Progenitor cell of endocrine pancreas (in vitro differentiated cells): ENCODE data around the gene SNED1. TPM values are rescaled to one million over a fixed set of nuclear protein-coding genes. Genes with fewer than 3 reads are reported as not detected.
A peak's percentile ranks its signal among the peaks of the same experiment; 100 is the strongest.

Source experiments
- DNase-seq: peaks from one replicate; pipeline ENCODE4 v3.0.0; 2021; ENCODE audit warnings: low spot score; ENCODE audit not compliant: unreplicated experiment
- H3K27ac Mint-ChIP-seq: 2 replicates; pipeline ENCODE4 v1.8.0; 2021; ENCODE audit warnings: mild to moderate bottlenecking, moderate library complexity, mixed read lengths
- H3K27me3 Mint-ChIP-seq: 2 replicates; pipeline ENCODE4 v1.8.0; 2021; ENCODE audit warnings: mixed read lengths
- H3K36me3 Mint-ChIP-seq: 2 replicates; pipeline ENCODE4 v1.8.0; 2022; ENCODE audit warnings: mixed read lengths; ENCODE audit not compliant: insufficient read depth
- H3K4me1 Mint-ChIP-seq: 2 replicates; pipeline ENCODE4 v1.8.0; 2021; ENCODE audit warnings: low read depth, mixed read lengths
- H3K4me3 Mint-ChIP-seq: 2 replicates; pipeline ENCODE4 v1.8.0; 2021; ENCODE audit warnings: low read depth, mild to moderate bottlenecking, moderate library complexity, mixed read lengths
- H3K9me3 Mint-ChIP-seq: 2 replicates; pipeline ENCODE4 v1.8.0; 2021; ENCODE audit warnings: low read depth, mixed read lengths
- total RNA-seq: library from RNA; stranded (reverse); gene quantifications from 2 replicates; pipeline ENCODE4 v1.2.1, GENCODE V29; 2021
- TF ChIP-seq, protein P1 (sequence below): fragments of 200-600 bp; sonication (generic); IDR thresholded peaks from one replicate; pipeline ENCODE4 v1.5.0; 2021; ENCODE audit warnings: antibody characterized with exemption, mild to moderate bottlenecking; ENCODE audit not compliant: unreplicated experiment

The SNED1 gene
- total RNA-seq, 1 donor from 2014 or later, result 2.2 TPM

DNA sequence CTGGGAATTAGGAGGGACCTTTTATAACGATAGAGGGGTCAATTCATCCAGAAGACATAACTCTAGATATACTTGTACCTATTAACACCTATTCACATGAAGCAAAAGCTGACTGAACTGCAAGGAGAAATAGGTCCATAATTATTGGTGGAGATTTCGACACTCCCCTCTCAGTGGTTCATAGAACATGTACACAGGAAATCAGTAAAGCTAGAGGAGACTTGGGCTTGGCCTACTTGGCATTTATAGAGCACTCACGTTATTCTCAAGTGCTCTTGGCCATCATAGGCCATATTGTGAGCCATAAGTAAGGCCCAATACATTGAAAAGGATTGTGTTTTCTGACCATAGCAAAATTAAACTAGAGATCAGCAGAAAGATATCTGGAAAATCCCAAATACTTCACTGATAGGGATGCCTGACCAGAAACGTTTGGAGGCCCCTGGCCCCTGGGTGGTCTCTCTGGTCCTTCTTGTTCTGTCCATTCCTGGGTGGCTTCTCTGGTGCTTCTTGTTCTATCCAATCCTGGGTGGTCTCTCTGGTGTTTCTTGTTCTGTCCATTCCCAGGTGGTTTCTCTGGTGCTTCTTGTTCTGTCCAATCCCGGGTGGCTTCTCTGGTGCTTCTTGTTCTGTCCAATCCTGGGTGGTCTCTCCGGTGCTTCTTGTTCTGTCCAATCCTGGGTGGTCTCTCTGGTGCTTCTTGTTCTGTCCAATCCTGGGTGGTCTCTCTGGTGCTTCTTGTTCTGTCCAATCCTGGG is 49.0 kb downstream of the SNED1 start:
- DNase-seq, result no peak
- H3K4me3 Mint-ChIP-seq, result no peak overlapping the region
- H3K27ac Mint-ChIP-seq, result no peak overlapping the region
- TF ChIP-seq, protein P1, sequence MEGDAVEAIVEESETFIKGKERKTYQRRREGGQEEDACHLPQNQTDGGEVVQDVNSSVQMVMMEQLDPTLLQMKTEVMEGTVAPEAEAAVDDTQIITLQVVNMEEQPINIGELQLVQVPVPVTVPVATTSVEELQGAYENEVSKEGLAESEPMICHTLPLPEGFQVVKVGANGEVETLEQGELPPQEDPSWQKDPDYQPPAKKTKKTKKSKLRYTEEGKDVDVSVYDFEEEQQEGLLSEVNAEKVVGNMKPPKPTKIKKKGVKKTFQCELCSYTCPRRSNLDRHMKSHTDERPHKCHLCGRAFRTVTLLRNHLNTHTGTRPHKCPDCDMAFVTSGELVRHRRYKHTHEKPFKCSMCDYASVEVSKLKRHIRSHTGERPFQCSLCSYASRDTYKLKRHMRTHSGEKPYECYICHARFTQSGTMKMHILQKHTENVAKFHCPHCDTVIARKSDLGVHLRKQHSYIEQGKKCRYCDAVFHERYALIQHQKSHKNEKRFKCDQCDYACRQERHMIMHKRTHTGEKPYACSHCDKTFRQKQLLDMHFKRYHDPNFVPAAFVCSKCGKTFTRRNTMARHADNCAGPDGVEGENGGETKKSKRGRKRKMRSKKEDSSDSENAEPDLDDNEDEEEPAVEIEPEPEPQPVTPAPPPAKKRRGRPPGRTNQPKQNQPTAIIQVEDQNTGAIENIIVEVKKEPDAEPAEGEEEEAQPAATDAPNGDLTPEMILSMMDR, result no peak
- H3K27me3 Mint-ChIP-seq, result peaks cover 29% of the 10 kb centered on the region
- peaks cover 9% of the 10 kb centered on the region for H3K9me3 Mint-ChIP-seq
- no peaks in the 10 kb centered on the region for H3K36me3 Mint-ChIP-seq
- no peaks in the 10 kb centered on the region for H3K4me1 Mint-ChIP-seq

DNA sequence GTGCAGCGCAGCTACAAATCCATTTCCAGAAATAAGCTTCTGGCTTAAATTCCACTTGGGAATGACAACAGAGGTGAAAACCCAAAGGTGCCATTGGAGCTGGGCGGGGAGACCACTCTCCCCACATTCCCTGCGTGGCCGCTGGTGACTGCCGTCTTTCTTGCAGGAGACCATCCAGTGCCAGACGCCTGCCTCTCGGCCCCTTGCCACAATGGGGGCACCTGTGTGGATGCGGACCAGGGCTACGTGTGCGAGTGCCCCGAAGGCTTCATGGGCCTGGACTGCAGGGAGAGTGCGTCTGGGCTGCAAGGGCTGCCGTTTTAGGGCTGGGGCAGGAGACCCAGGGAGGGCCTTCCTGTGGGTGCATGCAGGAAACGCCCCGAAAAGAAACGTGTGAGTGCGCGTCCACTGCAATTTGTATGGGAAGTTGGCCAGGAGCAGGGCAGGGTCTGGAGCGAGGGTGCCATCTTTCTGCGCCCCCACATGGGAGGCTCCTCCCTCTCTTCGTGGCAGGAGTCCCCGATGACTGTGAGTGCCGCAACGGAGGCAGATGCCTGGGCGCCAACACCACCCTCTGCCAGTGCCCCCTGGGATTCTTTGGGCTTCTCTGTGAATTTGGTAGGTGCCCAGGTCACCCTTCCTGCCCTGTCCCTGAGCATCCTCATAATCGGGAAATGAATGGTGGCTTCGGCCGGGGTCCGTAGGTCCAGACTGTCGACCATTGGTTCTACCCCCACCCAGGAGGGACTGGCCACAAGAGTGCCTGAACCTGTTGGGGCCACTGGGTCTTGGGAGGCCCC is 49.9 kb downstream of the SNED1 start:
- H3K36me3 Mint-ChIP-seq, result no peaks in the 10 kb centered on the region
- H3K27me3 Mint-ChIP-seq, result peaks cover 20% of the 10 kb centered on the region
- TF ChIP-seq, protein P1, result no peak
- H3K9me3 Mint-ChIP-seq, result peaks cover 9% of the 10 kb centered on the region
- no peaks in the 10 kb centered on the region for H3K4me1 Mint-ChIP-seq
- no peak overlapping the region for H3K27ac Mint-ChIP-seq
- no peak for DNase-seq
- H3K4me3 Mint-ChIP-seq, result no peak overlapping the region

DNA sequence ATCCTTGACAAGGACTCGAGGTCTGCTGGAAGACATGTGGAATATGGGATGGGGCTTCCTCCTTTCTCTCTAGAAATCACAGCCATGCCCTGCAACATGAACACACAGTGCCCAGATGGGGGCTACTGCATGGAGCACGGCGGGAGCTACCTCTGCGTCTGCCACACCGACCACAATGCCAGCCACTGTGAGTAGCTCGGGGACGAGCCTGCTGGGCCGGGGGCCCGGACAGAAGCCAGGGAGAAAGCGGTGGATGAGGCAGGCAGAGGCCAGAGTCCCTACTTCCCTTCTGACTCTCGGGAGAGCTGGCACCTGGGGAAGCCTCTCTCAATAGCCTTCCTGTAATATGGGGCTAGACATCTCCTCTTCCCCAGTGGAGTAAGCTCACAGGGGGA is 50.5 kb downstream of the SNED1 start:
- H3K4me3 Mint-ChIP-seq, result no peak overlapping the region
- DNase-seq, result no peak
- H3K9me3 Mint-ChIP-seq, result peaks cover 9% of the 10 kb centered on the region
- TF ChIP-seq, protein P1, result no peak
- H3K27me3 Mint-ChIP-seq, result peaks cover 17% of the 10 kb centered on the region
- no peaks in the 10 kb centered on the region for H3K36me3 Mint-ChIP-seq
- no peak overlapping the region for H3K27ac Mint-ChIP-seq
- H3K4me1 Mint-ChIP-seq, result no peaks in the 10 kb centered on the region

DNA sequence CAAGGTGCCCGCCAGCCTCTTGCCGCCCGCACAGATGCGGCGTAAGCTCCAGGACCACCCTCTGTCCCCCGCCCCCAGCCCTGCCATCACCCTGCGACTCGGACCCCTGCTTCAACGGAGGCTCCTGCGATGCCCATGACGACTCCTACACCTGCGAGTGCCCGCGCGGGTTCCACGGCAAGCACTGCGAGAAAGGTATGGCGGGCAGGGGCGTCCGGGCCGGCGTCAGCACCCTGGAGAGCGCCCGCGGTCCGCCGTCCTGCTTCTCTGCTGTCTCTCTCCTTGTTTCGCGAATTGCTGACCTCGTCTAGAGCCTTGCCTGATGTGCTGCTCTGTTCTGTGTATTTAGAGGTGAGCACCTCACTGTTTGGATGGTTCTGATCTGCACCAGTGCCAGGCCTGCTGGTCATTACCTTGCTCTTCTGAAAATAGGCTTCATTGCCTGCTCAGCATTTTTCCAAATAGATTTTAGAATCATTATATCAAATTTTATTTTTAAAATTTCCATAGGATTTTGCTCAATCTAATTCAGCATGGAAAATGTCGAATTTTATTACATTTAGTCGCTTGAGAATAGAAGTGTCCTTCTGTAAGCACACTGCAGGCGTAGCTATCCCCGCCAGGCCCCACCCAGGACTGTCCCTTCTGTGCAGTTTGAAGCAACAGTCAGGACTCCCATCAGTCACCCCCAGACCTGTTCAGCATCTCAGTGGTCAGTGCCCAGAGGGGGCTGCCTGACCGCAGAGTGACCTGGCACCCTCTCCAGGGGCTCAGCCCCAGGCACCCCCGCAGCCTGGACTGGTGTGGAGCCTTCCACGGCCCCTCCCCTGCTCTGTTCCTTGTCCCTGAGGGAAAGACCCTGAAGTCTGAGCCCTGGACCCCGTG is 51.6 kb downstream of the SNED1 start:
- Mint-ChIP-seq H3K36me3 (no peaks in the 10 kb centered on the region), H3K27ac (no peak overlapping the region), H3K9me3 (peaks cover 8% of the 10 kb centered on the region), H3K4me1 (no peaks in the 10 kb centered on the region), H3K4me3 (no peak overlapping the region), H3K27me3 (peaks cover 18% of the 10 kb centered on the region)
- TF ChIP-seq, protein P1, result no peak
- DNase-seq, result peak; percentile 59
